Subcutaneous adipose tissue (tissue), 4 donors: Measurements from ENCODE around the gene AGRN. TPM values are rescaled to one million over a fixed set of nuclear protein-coding genes. Genes with fewer than 3 reads are reported as not detected.

Experiments used
- CTCF ChIP-seq: fragments of 450-650 bp; IDR thresholded peaks from one replicate; pipeline ENCODE4 v1.5.1; 2016; ENCODE audit warnings: low read depth, mild to moderate bottlenecking, control low read depth, antibody characterized with exemption, moderate library complexity
- total RNA-seq, 4 donors: library from RNA; depleted of rRNA; stranded (reverse); fragments of >200 nt; gene quantifications; one replicate each; pipeline ENCODE4 v1.1.0, GENCODE V29; 2016

Gene AGRN
- total RNA-seq, 4 donors from 2014 or later: 3.8 to 13.2 (median 10.5) TPM

DNA sequence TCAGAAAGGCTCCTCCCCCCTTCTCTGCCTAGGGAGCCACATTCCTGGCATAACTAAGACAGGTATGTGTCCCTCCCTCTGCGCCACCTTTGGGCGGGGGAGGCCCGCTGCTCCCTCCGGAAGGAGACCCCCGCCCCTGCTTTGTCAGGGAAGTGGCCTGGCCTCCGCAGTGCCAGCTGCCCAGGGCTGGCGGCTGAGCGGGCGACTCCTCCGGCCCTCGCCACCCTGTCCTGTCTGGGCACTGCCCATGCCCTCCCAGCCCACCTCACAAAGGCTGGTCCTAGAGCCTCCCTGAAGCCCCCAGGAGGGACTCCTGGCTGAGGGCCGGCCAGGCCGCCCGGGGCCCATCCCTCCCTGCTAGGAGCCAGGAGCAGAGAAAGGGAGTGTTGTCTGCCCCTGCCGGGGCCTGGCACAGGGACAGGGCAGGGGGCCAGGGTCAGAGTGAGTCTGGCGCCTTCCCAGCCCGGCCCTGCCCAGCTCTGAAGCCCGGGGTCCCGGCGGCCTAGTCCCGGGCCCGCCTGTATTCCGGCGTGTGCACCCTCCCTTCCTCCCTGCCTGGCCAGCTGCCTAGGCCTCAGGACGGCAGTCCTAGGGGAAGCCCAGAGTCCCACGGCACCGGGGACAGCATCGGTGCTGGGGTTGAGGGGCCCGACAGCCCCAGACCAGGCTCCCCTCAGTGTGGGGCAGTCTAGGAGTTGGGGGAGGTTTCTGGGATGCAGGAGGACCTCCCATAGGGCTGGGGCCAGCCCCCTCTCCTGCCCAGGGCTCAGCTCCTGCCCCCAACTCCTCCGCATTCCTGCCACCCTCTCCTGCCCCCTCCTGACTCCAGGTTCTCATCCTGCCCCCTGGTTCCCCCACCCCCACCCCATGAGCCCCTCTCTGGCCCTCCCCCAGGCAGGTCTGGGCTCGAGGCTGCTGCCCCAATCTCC, 5.1 kb downstream of the AGRN start:
- no peak for TF ChIP-seq CTCF

GRCh38 chr1:1025730-1026129, 5.8 kb downstream of the AGRN start:
- no peak for TF ChIP-seq CTCF

DNA sequence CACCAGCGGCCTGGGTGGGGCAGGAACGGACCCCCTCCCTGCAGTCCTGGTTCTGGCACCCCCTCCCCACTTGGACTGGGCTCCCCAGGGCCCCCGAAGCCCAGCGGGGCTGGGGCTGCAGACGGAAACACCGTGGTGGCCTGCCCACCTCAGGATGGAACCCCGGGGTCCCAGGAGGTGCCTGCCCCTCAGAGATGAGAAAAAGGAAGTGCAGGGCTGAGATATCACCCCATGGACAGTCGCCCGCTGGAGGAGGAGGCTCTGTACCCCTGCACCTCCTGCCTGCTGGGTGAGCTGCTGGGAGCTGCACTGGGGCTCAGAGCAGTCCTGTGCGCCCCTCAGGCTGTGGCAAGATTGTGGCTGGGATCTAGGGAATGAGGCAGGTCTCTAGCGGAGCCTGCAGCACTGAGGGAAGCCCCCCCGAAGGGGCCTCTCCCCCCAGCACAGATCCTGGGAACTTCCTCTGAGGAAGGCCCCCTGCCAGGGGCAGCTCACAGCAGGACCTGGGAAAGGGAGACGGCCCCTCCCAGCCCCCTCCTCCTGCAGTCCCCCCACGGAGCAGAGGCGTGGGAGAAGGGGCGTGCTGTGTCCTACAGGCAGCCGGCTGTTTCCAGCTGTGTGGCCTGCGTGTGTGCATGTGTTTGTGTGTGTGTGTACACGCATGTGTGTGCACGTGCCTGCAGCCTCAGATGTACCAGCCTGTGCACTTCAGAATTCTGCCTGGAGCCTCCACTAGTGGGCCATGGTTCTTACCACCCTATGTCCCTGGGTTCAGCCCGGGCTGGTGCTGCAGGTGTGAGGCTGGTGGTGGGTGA, 6.9 kb downstream of the AGRN start:
- TF ChIP-seq CTCF: no peak

DNA sequence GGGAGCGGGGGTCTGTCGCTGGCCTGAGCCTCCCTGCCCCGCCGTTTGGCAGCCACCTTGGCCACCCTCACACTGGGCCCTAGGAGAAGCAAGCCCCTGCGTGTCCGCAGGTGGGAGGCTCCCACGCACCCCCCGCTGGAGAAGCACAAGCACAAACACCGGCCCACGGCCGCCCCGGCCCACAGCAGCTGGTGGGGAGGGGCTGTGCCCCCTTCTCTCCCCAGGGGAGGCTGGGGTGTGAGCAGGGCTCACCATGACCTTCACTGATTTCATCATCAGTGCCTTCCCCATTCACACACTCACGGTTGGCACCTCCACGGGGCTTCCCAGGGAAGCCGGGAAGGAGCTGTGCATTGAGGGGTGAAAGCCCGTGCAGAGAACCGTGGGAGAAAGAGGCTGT, 7.9 kb downstream of the AGRN start:
- TF ChIP-seq CTCF: no peak

GRCh38 chr1:1031659-1032235, 11.8 kb downstream of the AGRN start:
- no peak for TF ChIP-seq CTCF

DNA sequence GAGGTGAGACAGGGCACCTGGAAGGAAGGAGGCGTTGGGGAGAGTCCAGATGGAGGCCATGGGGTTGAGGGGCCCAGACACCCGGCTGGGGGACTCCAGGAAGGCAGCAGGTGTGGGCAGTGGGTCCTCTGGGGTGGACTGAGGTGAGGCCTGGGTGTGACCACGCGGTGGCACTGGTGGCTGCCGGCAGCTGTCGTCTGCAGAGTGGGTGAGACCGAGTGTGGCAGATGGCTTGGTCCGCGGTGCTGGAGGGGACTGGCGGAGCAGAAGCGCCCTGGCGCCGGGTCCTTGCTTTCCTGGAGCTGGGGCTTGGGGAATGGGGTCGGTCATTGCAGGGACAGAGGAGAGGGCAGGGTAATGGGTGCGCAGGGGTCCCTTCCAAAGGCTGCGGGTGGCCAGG, 12.5 kb downstream of the AGRN start:
- TF ChIP-seq CTCF: no peak
